Measurements from ENCODE around the gene SLC22A7. TPM values are rescaled to one million over a fixed set of nuclear protein-coding genes. Genes with fewer than 3 reads are reported as not detected.

Gene SLC22A7
- total RNA-seq, 3 donors from 2014 or later (not counting 1 experiment from before 2014, with no cell fraction given) = not detected

GRCh38 chr6:43261198-43261597 lies 36.9 kb upstream of the SLC22A7 start:
- no peaks in the 10 kb centered on the region for H3K9me3 ChIP-seq (ENCODE audit: control insufficient read depth, insufficient read depth, low read length)
- TF ChIP-seq CTCF (IDR thresholded peaks at IDR 0.05) = no peak
- no peak overlapping the region for H3K27ac Mint-ChIP-seq
- H3K36me3 ChIP-seq (ENCODE audit: control insufficient read depth, insufficient read depth, low read length) = no peaks in the 10 kb centered on the region
- no peaks in the 10 kb centered on the region for H3K4me1 ChIP-seq (ENCODE audit: control insufficient read depth, insufficient read depth, low read length)
- H3K27me3 ChIP-seq (ENCODE audit: control insufficient read depth, insufficient read depth, low read length) = no peaks in the 10 kb centered on the region
- H3K4me3 ChIP-seq (ENCODE audit: low read length) = no peak overlapping the region
- ATAC-seq = no peak
- no peak for DNase-seq
- no peak overlapping the region for H3K4me3 Mint-ChIP-seq
- intact Hi-C loops (cut with micrococcal nuclease) = no loop called here
- H3K4me1 Mint-ChIP-seq = peaks cover 0 to 6% of the 10 kb centered on the region in 2 donors
- no peaks in the 10 kb centered on the region for H3K9me3 Mint-ChIP-seq
- WGBS (ENCODE audit: insufficient coverage) = 90% methylated on average over 4 of the region's 5 CpGs
- H3K27me3 Mint-ChIP-seq (ENCODE audit: low read depth in 2 of 2) = peaks cover 0 to 4% of the 10 kb centered on the region in 2 donors
- no peak overlapping the region for H3K27ac ChIP-seq (ENCODE audit: low read length)
- H3K36me3 Mint-ChIP-seq = no peaks in the 10 kb centered on the region

GRCh38 chr6:43262000-43262779 lies 35.9 kb upstream of the SLC22A7 start:
- H3K4me1 Mint-ChIP-seq = peaks cover 0 to 6% of the 10 kb centered on the region in 2 donors
- Histone ChIP-seq H3K4me3 (ENCODE audit: low read length) (no peak overlapping the region), H3K9me3 (ENCODE audit: control insufficient read depth, insufficient read depth, low read length) (no peaks in the 10 kb centered on the region), H3K36me3 (ENCODE audit: control insufficient read depth, insufficient read depth, low read length) (no peaks in the 10 kb centered on the region), H3K27me3 (ENCODE audit: control insufficient read depth, insufficient read depth, low read length) (no peaks in the 10 kb centered on the region), H3K4me1 (ENCODE audit: control insufficient read depth, insufficient read depth, low read length) (no peaks in the 10 kb centered on the region), H3K27ac (ENCODE audit: low read length) (no peak overlapping the region)
- no peaks in the 10 kb centered on the region for H3K36me3 Mint-ChIP-seq
- H3K4me3 Mint-ChIP-seq = no peak overlapping the region
- DNase-seq (no peak), ATAC-seq (no peak)
- no peaks in the 10 kb centered on the region for H3K9me3 Mint-ChIP-seq
- no peak overlapping the region for H3K27ac Mint-ChIP-seq
- intact Hi-C loops (cut with micrococcal nuclease) = no loop called here
- H3K27me3 Mint-ChIP-seq (ENCODE audit: low read depth in 2 of 2) = peaks cover 0 to 4% of the 10 kb centered on the region in 2 donors
- no peak for TF ChIP-seq CTCF (IDR thresholded peaks at IDR 0.05)
- WGBS (ENCODE audit: insufficient coverage) = 89% methylated on average over 14 of the region's 14 CpGs

- H3K4me3 Mint-ChIP-seq = no peak overlapping the region
- no peaks in the 10 kb centered on the region for H3K9me3 Mint-ChIP-seq
- no peak for TF ChIP-seq CTCF (IDR thresholded peaks at IDR 0.05)
- Histone ChIP-seq H3K4me3 (ENCODE audit: low read length) (no peak overlapping the region), H3K36me3 (ENCODE audit: control insufficient read depth, insufficient read depth, low read length) (no peaks in the 10 kb centered on the region), H3K27ac (ENCODE audit: low read length) (no peak overlapping the region), H3K4me1 (ENCODE audit: control insufficient read depth, insufficient read depth, low read length) (no peaks in the 10 kb centered on the region), H3K27me3 (ENCODE audit: control insufficient read depth, insufficient read depth, low read length) (no peaks in the 10 kb centered on the region), H3K9me3 (ENCODE audit: control insufficient read depth, insufficient read depth, low read length) (no peaks in the 10 kb centered on the region)
- no peak for ATAC-seq
- H3K36me3 Mint-ChIP-seq = no peaks in the 10 kb centered on the region
- peaks cover 0 to 11% of the 10 kb centered on the region in 2 donors for H3K27me3 Mint-ChIP-seq (ENCODE audit: low read depth in 2 of 2)
- 91% methylated on average over 39 of the region's 39 CpGs for WGBS (ENCODE audit: insufficient coverage)
- intact Hi-C loops (cut with micrococcal nuclease) = loop anchor here (1.0 kb wide), 2 partner anchors 135 to 243 kb away; no protein-coding TSS in a partner anchor
- peaks cover 0 to 6% of the 10 kb centered on the region in 2 donors for H3K4me1 Mint-ChIP-seq
- H3K27ac Mint-ChIP-seq = no peak overlapping the region
- DNase-seq = no peak
Observed at GRCh38 chr6:43262780-43263313, 35.2 kb upstream of the SLC22A7 start.

Measured in natural killer cell (primary cell).